Left lung (tissue), 10 donors: ENCODE measurements around the gene TXNRD2. TPM values are rescaled to one million over a fixed set of nuclear protein-coding genes. Genes with fewer than 3 reads are reported as not detected.

Experiments used
- ATAC-seq: fragments of 200-7000 bp; cut with Tn5 transposase; one replicate; pipeline ENCODE4 v1.9.1; 2020; ENCODE audit warnings: moderate library complexity
- DNase-seq, 4 donors: peaks; one replicate each; pipeline ENCODE4 v3.0.0-alpha.2; 2013 to 2020
- H3K27ac ChIP-seq, 2 donors: fragments of 200-600 bp; sonication (generic) in 1 of 2; one replicate each; pipeline versions ENCODE4 v1.5.0 to v1.8.0; 2020 to 2021
- H3K27me3 ChIP-seq, 2 donors: fragments of 200-600 bp; sonication (generic) in 1 of 2; one replicate each; pipeline versions ENCODE4 v1.5.0 to v1.8.0; 2020 to 2021
- H3K36me3 ChIP-seq, 2 donors: fragments of 200-600 bp; sonication (generic) in 1 of 2; one replicate each; pipeline versions ENCODE4 v1.5.0 to v1.8.0; 2020 to 2021
- H3K4me1 ChIP-seq, 2 donors: fragments of 200-600 bp; one replicate each; pipeline ENCODE4 v1.8.0; 2021
- H3K4me3 ChIP-seq, 2 donors: fragments of 200-600 bp; sonication (generic) in 1 of 2; one replicate each; pipeline versions ENCODE4 v1.5.0 to v1.8.0; 2020 to 2021; ENCODE audit warnings: mild to moderate bottlenecking in 1 of 2
- H3K9me3 ChIP-seq, 2 donors: fragments of 200-600 bp; sonication (generic) in 1 of 2; one replicate each; pipeline versions ENCODE4 v1.5.0 to v1.8.0; 2020 to 2021
- intact Hi-C, 2 donors: fragments of 100-400 bp; cut with DNase I; formaldehyde crosslinking; loops; one replicate each; pipeline versions ENCODE4 v1.11.2 to v1.14.2; 2022
- polyA plus RNA-seq, 6 donors: library from polyadenylated mRNA; unstranded; fragments of 120-200 nt; gene quantifications; one replicate each; pipeline ENCODE4 v1.2.1, GENCODE V29; 2013; ENCODE audit not compliant: insufficient read length in 6 of 6
- total RNA-seq, 2 donors: library from RNA; stranded (reverse); fragmentation: NEBNext Ultra II Directional; extraction: Animal tissue kit (Norgen Biotek cat#: 25700); gene quantifications; one replicate each; pipeline ENCODE4 v1.2.1, GENCODE V29; 2021
- TF ChIP-seq, protein P1 (sequence below), 2 donors: fragments of 200-600 bp; sonication (generic) in 1 of 2; IDR thresholded peaks; one replicate each; pipeline versions ENCODE4 v1.5.0 to v1.8.0; 2021; ENCODE audit warnings: antibody characterized with exemption in 2 of 2
- donor health status: DM: no; HTN: yes; CAD: no.
- donor health status: DM: no; HTN: no; CAD: no.

TXNRD2 gene
- total and polyA plus RNA-seq, 8 donors, result 17.6 to 42.8 (median 22.2) TPM

DNA sequence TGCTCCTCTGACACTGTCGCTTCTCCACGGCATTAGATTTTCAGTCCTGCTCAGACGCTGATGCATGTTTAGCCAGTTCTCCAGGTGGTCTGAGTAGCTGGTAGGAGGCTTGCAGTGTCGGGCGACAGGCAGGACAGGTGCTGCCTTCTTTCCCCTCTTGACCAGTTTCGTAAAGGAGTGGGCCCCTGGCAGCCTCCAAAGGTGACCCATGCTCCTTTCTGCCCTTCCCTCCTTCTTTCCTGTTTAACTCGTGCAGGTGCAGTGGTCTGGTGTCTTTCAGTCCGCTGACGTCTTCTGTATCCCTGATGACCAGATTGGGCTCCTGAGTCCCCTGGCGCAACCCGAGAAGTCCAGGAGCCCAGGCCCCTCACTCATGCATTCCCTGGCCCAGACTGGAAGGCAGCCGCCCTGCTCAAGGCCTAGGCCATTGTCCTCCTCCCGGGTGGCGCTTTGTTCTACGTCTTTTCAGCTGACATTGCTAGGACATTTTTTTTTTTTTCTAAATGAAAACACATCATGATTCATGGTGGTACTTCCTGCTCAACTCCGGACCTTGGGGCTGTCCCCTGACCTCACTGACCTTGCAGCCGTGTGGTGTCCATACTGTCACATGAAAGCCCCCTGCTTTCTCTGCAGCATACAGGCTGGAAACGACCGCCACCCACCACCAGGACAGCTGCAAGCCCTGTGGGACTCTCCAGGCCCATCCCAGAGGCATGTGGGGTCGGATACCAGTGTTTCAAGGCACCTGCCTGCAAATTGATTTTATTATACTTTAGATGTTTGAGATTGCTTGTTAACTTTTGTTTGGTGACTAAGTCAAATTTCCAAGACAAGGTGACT is 25.5 kb upstream of the TXNRD2 start:
- ATAC-seq (no peak), DNase-seq (peak in 1 of 4 donors; percentile 43)
- no peak overlapping the region for H3K4me3 ChIP-seq
- peaks cover 5 to 22% of the 10 kb centered on the region in 2 donors for H3K4me1 ChIP-seq
- no peaks in the 10 kb centered on the region for H3K27me3 ChIP-seq
- H3K36me3 ChIP-seq, result peaks cover 0 to 58% of the 10 kb centered on the region in 2 donors
- H3K9me3 ChIP-seq, result no peaks in the 10 kb centered on the region
- intact Hi-C loops, result no loop called here
- no peak overlapping the region for H3K27ac ChIP-seq
- TF ChIP-seq, protein P1, sequence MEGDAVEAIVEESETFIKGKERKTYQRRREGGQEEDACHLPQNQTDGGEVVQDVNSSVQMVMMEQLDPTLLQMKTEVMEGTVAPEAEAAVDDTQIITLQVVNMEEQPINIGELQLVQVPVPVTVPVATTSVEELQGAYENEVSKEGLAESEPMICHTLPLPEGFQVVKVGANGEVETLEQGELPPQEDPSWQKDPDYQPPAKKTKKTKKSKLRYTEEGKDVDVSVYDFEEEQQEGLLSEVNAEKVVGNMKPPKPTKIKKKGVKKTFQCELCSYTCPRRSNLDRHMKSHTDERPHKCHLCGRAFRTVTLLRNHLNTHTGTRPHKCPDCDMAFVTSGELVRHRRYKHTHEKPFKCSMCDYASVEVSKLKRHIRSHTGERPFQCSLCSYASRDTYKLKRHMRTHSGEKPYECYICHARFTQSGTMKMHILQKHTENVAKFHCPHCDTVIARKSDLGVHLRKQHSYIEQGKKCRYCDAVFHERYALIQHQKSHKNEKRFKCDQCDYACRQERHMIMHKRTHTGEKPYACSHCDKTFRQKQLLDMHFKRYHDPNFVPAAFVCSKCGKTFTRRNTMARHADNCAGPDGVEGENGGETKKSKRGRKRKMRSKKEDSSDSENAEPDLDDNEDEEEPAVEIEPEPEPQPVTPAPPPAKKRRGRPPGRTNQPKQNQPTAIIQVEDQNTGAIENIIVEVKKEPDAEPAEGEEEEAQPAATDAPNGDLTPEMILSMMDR (IDR thresholded peaks at IDR 0.05), result no peak

DNA sequence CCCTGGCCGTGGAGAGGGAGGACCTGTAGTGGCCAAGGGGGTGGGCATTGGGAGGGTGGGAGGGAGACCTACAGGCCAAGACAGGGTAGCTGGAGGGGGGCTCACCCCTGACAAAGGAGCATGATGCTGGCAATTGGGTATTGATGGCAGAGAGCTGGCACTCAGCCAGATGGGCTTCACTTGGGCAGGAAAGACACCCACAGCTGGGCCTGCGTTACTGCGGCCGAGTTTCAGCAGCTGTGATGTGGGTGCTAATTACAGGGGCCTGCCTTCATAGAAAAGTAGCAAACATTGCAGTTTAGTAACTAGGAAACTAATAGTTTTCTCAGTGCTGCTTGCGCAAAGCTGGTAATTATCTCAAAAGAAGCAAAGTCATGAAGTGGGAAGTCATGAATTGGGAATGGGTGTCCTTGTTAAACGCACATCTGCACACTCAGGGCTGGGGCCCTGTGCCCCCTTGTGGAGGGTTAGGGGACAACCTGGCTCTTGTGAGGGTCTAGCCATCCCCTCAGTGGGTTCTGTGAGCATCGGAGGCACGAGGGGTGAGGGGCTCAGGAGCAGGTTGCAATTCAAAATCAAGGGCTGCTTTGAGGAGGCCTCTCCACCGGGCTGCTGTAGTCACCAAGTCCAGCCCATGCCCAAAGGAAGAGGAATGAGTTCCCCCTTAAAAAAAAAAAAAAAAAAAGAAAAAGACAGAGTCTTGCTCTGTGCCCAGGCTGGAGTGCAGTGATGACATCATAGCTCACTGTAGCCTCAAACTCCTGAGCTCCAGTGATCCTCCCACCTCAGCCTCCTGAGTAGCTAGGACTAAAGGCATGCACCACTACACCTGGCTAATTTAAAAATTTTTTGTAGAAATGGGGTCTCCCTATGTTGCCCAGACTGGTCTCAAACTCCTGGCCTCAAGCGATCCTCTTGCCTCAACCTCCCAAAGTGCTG is 24.4 kb upstream of the TXNRD2 start:
- ATAC-seq, result no peak
- Histone ChIP-seq H3K27ac (no peak overlapping the region), H3K9me3 (no peaks in the 10 kb centered on the region), H3K27me3 (no peaks in the 10 kb centered on the region), H3K4me3 (no peak overlapping the region), H3K36me3 (peaks cover 0 to 63% of the 10 kb centered on the region in 2 donors), H3K4me1 (peaks cover 8 to 20% of the 10 kb centered on the region in 2 donors)
- intact Hi-C loops, result no loop called here
- peak in 1 of 4 donors; percentile 54 for DNase-seq
- TF ChIP-seq, protein P1 (IDR thresholded peaks at IDR 0.05), result no peak

DNA sequence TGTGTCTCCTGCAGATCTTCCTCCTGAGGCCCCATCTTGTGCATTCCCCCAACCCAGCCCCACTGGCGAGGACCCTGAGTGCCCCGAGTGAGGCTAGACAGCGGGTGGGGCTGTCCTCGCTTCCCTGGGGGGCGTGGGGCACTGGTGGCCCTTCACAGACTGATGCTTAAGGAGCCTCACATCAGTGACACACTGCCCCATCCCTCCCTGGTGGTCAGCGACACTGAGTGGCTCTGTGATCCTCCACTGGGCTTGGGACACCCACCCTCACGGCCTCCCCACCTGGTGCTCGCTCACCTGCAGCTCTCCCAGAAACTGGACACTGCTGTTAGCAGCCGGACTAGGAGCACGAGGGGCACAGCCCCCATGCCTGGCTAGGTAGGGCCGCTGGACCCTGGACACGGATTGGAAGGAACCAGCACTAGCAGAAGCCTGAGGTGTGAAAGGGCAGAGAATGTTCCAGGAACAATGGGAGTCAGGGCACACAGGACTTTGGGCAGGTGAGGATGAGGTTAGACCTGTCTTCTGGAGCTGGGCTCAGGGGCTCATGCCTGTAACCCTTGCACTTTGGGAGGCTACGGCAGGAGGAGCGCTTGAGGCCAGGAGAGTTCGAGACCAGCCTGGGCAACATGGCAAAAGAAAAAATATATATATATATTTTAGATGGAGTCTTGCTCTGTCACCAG is 23.2 kb upstream of the TXNRD2 start:
- Histone ChIP-seq H3K27me3 (no peaks in the 10 kb centered on the region), H3K4me1 (peaks cover 13 to 18% of the 10 kb centered on the region in 2 donors), H3K4me3 (no peak overlapping the region), H3K36me3 (peaks cover 0 to 64% of the 10 kb centered on the region in 2 donors), H3K27ac (no peak overlapping the region), H3K9me3 (no peaks in the 10 kb centered on the region)
- TF ChIP-seq, protein P1 (IDR thresholded peaks at IDR 0.05), result no peak
- intact Hi-C loops, result no loop called here
- DNase-seq, result peak in 1 of 4 donors; percentile 59
- ATAC-seq, result no peak

DNA sequence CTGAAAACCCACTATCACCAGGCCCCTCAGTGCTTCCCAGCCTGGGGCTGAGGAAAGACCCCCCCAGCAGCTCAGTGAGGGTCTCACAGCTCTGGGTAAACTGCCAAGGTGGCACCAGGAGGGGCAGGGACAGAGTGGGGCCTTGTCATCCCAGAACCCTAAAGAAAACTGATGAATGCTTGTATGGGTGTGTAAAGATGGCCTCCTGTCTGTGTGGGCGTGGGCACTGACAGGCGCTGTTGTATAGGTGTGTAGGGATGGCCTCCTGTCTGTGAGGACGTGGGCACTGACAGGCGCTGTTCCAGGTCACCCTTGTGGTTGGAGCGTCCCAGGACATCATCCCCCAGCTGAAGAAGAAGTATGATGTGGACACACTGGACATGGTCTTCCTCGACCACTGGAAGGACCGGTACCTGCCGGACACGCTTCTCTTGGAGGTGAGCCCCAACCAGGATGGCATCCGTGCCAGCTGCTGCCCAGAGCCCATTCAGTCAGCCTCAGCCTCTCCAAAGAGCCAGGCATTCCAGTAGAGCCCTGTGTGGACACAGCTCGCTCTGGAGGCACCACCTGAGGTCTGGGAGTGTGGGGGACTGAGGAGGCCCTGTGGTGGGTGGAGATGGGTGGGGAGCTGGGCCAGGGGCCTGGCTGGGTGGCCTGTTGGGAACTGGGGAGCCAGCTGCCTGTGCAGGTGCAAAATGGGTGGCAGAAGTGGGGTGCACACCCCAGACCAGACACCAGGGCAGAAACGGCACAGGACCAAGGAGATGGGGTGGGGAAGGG is 22.4 kb upstream of the TXNRD2 start:
- TF ChIP-seq, protein P1 (IDR thresholded peaks at IDR 0.05), result no peak
- peaks cover 17 to 26% of the 10 kb centered on the region in 2 donors for H3K4me1 ChIP-seq
- H3K27ac ChIP-seq, result no peak overlapping the region
- ATAC-seq (no peak), DNase-seq (peak in 1 of 4 donors; percentile 53)
- H3K9me3 ChIP-seq, result no peaks in the 10 kb centered on the region
- peaks cover 0 to 58% of the 10 kb centered on the region in 2 donors for H3K36me3 ChIP-seq
- no peaks in the 10 kb centered on the region for H3K27me3 ChIP-seq
- intact Hi-C loops, result no loop called here
- no peak overlapping the region for H3K4me3 ChIP-seq
